ENCODE data around the gene TMEM156.

Gene TMEM156

GRCh38 chr4:38920677-38921076 is 111.5 kb downstream of the TMEM156 start:
- no peak for DNase-seq

- no peak for DNase-seq
These were observed 112.0 kb downstream of the TMEM156 start for GRCh38 chr4:38920186-38920585.

- DNase-seq = no peak
These were observed 112.7 kb downstream of the TMEM156 start for GRCh38 chr4:38919494-38919893.

GRCh38 chr4:38917481-38918025 is 114.7 kb downstream of the TMEM156 start:
- no peak for DNase-seq

All from NCI-H2029 (cell line).